GM19035 (cell line): ENCODE data around the gene RAPGEF1.
"Not testable (repeated sequence)": the region's sequence is repeated elsewhere in the genome, so short reads cannot be mapped to it uniquely, and the experiment has no call there.

Experiments
- ATAC-seq: cut with Tn5 transposase; IDR thresholded peaks from one replicate; pipeline ENCODE4 v1.9.1; 2021; ENCODE audit not compliant: unreplicated experiment

The RAPGEF1 gene

GRCh38 chr9:131739959-131740648 is at the start of gene RAPGEF1:
Gene RAPGEF1 (minus strand): TSS chr9:131740076. CDS start chr9:131739830, 246 bp downstream.
- ATAC-seq = peak; percentile 66

- no peak for ATAC-seq
These were observed 49.0 kb upstream of the RAPGEF1 start for GRCh38 chr9:131788851-131789250.

GRCh38 chr9:131787838-131788237 is 48.0 kb upstream of the RAPGEF1 start:
- no peak for ATAC-seq

- ATAC-seq = no peak
These were observed 45.0 kb upstream of the RAPGEF1 start for GRCh38 chr9:131784748-131785501.

- ATAC-seq = no peak
These were observed 41.2 kb upstream of the RAPGEF1 start for GRCh38 chr9:131781069-131781468.

GRCh38 chr9:131776473-131776872 is 36.6 kb upstream of the RAPGEF1 start:
- ATAC-seq = no peak

- no peak for ATAC-seq
These were observed 36.2 kb upstream of the RAPGEF1 start for GRCh38 chr9:131776036-131776435.

GRCh38 chr9:131774636-131775035 is 34.8 kb upstream of the RAPGEF1 start:
- ATAC-seq = no peak

GRCh38 chr9:131773911-131774379 is 34.1 kb upstream of the RAPGEF1 start:
- no peak for ATAC-seq

- ATAC-seq = no peak
These were observed 33.1 kb upstream of the RAPGEF1 start for GRCh38 chr9:131772940-131773339.

GRCh38 chr9:131771646-131772045 is 31.8 kb upstream of the RAPGEF1 start:
- no peak for ATAC-seq

- no peak for ATAC-seq
These were observed 29.5 kb upstream of the RAPGEF1 start for GRCh38 chr9:131769361-131769760.

GRCh38 chr9:131764568-131764967 is 24.7 kb upstream of the RAPGEF1 start:
- ATAC-seq = no peak

- ATAC-seq = no peak
These were observed 22.6 kb upstream of the RAPGEF1 start for GRCh38 chr9:131762356-131762932.

GRCh38 chr9:131759017-131759647 is 19.3 kb upstream of the RAPGEF1 start:
- no peak for ATAC-seq

- no peak for ATAC-seq
These were observed 17.7 kb upstream of the RAPGEF1 start for GRCh38 chr9:131757549-131757948.

GRCh38 chr9:131755541-131756198 is 15.8 kb upstream of the RAPGEF1 start:
- no peak for ATAC-seq

- no peak for ATAC-seq
These were observed 15.0 kb upstream of the RAPGEF1 start for GRCh38 chr9:131754846-131755245.

GRCh38 chr9:131753751-131754150 is 13.9 kb upstream of the RAPGEF1 start:
- ATAC-seq = not testable (repeated sequence)

GRCh38 chr9:131752231-131752884 is 12.5 kb upstream of the RAPGEF1 start:
- no peak for ATAC-seq
